NCI-H2227 (cell line): ENCODE measurements around the gene BCAS3.

ENCODE experiments used
- DNase-seq: peaks from one replicate; lab custom pipeline; 2025; ENCODE audit not compliant: unreplicated experiment; lab: John Stamatoyannopoulos, UW

The BCAS3 gene

GRCh38 chr17:61402978-61403800 is 725.5 kb downstream of the BCAS3 start:
- DNase-seq, result peak; percentile 33

GRCh38 chr17:61403801-61404662 is 726.4 kb downstream of the BCAS3 start:
- no peak for DNase-seq

GRCh38 chr17:61404663-61404912 is 726.9 kb downstream of the BCAS3 start:
- no peak for DNase-seq

- DNase-seq, result no peak
Observed at GRCh38 chr17:61404913-61405685, 727.4 kb downstream of the BCAS3 start.

GRCh38 chr17:61405686-61406536 is 728.3 kb downstream of the BCAS3 start:
- DNase-seq, result no peak

- DNase-seq, result no peak
Observed at GRCh38 chr17:61406537-61406845, 728.8 kb downstream of the BCAS3 start.

- no peak for DNase-seq
Observed at GRCh38 chr17:61406971-61407911, 729.6 kb downstream of the BCAS3 start.

- no peak for DNase-seq
Observed at GRCh38 chr17:61408151-61409041, 730.7 kb downstream of the BCAS3 start.

GRCh38 chr17:61409301-61410112 is 731.9 kb downstream of the BCAS3 start:
- peak; percentile 72 for DNase-seq

GRCh38 chr17:61410141-61411010 is 732.7 kb downstream of the BCAS3 start:
- peak; percentile 87 for DNase-seq

GRCh38 chr17:61411011-61411260 is 733.3 kb downstream of the BCAS3 start:
- no peak for DNase-seq

GRCh38 chr17:61411261-61412142 is 733.9 kb downstream of the BCAS3 start:
- peak; percentile 71 for DNase-seq

GRCh38 chr17:61412143-61412859 is 734.6 kb downstream of the BCAS3 start:
- DNase-seq, result peak; percentile 89

- DNase-seq, result no peak
Observed at GRCh38 chr17:61412860-61413660, 735.4 kb downstream of the BCAS3 start.

- DNase-seq, result no peak
Observed at GRCh38 chr17:61413661-61414126, 736.0 kb downstream of the BCAS3 start.
